ENCODE results near the gene KY. TPM values are rescaled to one million over a fixed set of nuclear protein-coding genes. Genes with fewer than 3 reads are reported as not detected.

The KY gene
- polyA plus RNA-seq, 3 donors, result 0.03 to 0.09 TPM; not detected in 1

- Histone ChIP-seq H3K9ac (ENCODE audit: insufficient read depth, low read length, poor library complexity, severe bottlenecking) (no peak overlapping the region), H3K27ac (ENCODE audit: low read depth in 1 of 2, low read length in 2 of 2) (no peak overlapping the region), H3K9me3 (replicated peaks in 1 of 2; ENCODE audit: control insufficient read depth in 1 of 2, insufficient read depth in 1 of 2, low read length in 2 of 2) (peaks cover 13 to 18% of the 10 kb centered on the region in 2 donors), H3K79me2 (ENCODE audit: insufficient read depth, low read length) (no peaks in the 10 kb centered on the region), H4K20me1 (ENCODE audit: insufficient read depth, low read length) (no peaks in the 10 kb centered on the region), H2AFZ (ENCODE audit: insufficient read depth, low read depth, low read length, poor library complexity, severe bottlenecking) (no peak overlapping the region), H3K36me3 (replicated peaks in 1 of 2; ENCODE audit: control insufficient read depth in 1 of 2, insufficient read depth in 2 of 2, low read length in 2 of 2) (no peaks in the 10 kb centered on the region), H3K4me1 (ENCODE audit: control insufficient read depth in 1 of 2, insufficient read depth in 2 of 2, low read length in 2 of 2) (no peaks in the 10 kb centered on the region), H3K27me3 (ENCODE audit: control insufficient read depth in 2 of 2, insufficient read depth in 2 of 2, low read length in 2 of 2) (no peaks in the 10 kb centered on the region), H3K4me2 (replicated peaks; ENCODE audit: extremely low read depth, low read length, poor library complexity, severe bottlenecking) (no peak overlapping the region), H3K4me3 (replicated peaks in 1 of 3; ENCODE audit: low read depth in 2 of 3, low read length in 3 of 3) (no peak overlapping the region)
- no peak overlapping the region for H3K4me3 Mint-ChIP-seq
- peaks cover 4 to 5% (median 4%) of the 10 kb centered on the region in 3 donors for H3K27me3 Mint-ChIP-seq (ENCODE audit: low read depth in 3 of 3)
- DNase-seq, result no peak
- TF ChIP-seq CTCF (IDR thresholded peaks at IDR 0.05), result no peak
- no CpG with 5 or more reads among the region's 3 CpGs for WGBS (ENCODE audit: insufficient coverage)
- H3K9me3 Mint-ChIP-seq, result peaks cover 15 to 30% (median 17%) of the 10 kb centered on the region in 7 donors
- intact Hi-C loops (cut with micrococcal nuclease), result no loop called here
- no peak overlapping the region for H3K27ac Mint-ChIP-seq
- no peaks in the 10 kb centered on the region for H3K4me1 Mint-ChIP-seq
- no peaks in the 10 kb centered on the region for H3K36me3 Mint-ChIP-seq
Measured at GRCh38 chr3:134675726-134676256, 25.0 kb upstream of the KY start.

- Histone ChIP-seq H3K27ac (ENCODE audit: low read depth in 1 of 2, low read length in 2 of 2) (no peak overlapping the region), H3K4me2 (replicated peaks; ENCODE audit: extremely low read depth, low read length, poor library complexity, severe bottlenecking) (no peak overlapping the region), H3K4me1 (ENCODE audit: control insufficient read depth in 1 of 2, insufficient read depth in 2 of 2, low read length in 2 of 2) (no peaks in the 10 kb centered on the region), H3K9ac (ENCODE audit: insufficient read depth, low read length, poor library complexity, severe bottlenecking) (no peak overlapping the region), H4K20me1 (ENCODE audit: insufficient read depth, low read length) (no peaks in the 10 kb centered on the region), H3K4me3 (replicated peaks in 1 of 3; ENCODE audit: low read depth in 2 of 3, low read length in 3 of 3) (no peak overlapping the region), H3K36me3 (replicated peaks in 1 of 2; ENCODE audit: control insufficient read depth in 1 of 2, insufficient read depth in 2 of 2, low read length in 2 of 2) (no peaks in the 10 kb centered on the region), H2AFZ (ENCODE audit: insufficient read depth, low read depth, low read length, poor library complexity, severe bottlenecking) (no peak overlapping the region), H3K79me2 (ENCODE audit: insufficient read depth, low read length) (no peaks in the 10 kb centered on the region), H3K9me3 (replicated peaks in 1 of 2; ENCODE audit: control insufficient read depth in 1 of 2, insufficient read depth in 1 of 2, low read length in 2 of 2) (peaks cover 13 to 18% of the 10 kb centered on the region in 2 donors), H3K27me3 (ENCODE audit: control insufficient read depth in 2 of 2, insufficient read depth in 2 of 2, low read length in 2 of 2) (no peaks in the 10 kb centered on the region)
- H3K4me3 Mint-ChIP-seq, result no peak overlapping the region
- intact Hi-C loops (cut with micrococcal nuclease), result no loop called here
- no peak for DNase-seq
- H3K36me3 Mint-ChIP-seq, result no peaks in the 10 kb centered on the region
- H3K27ac Mint-ChIP-seq, result no peak overlapping the region
- H3K9me3 Mint-ChIP-seq, result peaks cover 15 to 34% (median 17%) of the 10 kb centered on the region in 7 donors
- no peak for TF ChIP-seq CTCF (IDR thresholded peaks at IDR 0.05)
- no peaks in the 10 kb centered on the region for H3K4me1 Mint-ChIP-seq
- 98% methylated on average over 5 of the region's 5 CpGs for WGBS (ENCODE audit: insufficient coverage)
- H3K27me3 Mint-ChIP-seq (ENCODE audit: low read depth in 3 of 3), result peaks cover 1 to 5% (median 2%) of the 10 kb centered on the region in 3 donors
Measured at GRCh38 chr3:134672571-134672970, 21.7 kb upstream of the KY start.

Data from CD14-positive monocyte (primary cell).